Tibial nerve (tissue), 4 donors: ENCODE results near the gene SLCO2A1. TPM values are rescaled to one million over a fixed set of nuclear protein-coding genes. Genes with fewer than 3 reads are reported as not detected.
A peak's percentile ranks its signal among the peaks of the same experiment; 100 is the strongest.

Source experiments
- DNase-seq, 2 donors: peaks; one replicate each; pipeline ENCODE4 v3.0.0-alpha.2; 2019; ENCODE audit warnings: low spot score in 2 of 2
- H3K27ac ChIP-seq, 4 donors: fragments of 200-600 bp; sonication (generic) in 3 of 4; one replicate each; pipeline ENCODE4 v1.5.1; 2017 to 2019; ENCODE audit warnings: mild to moderate bottlenecking in 1 of 4
- H3K27me3 ChIP-seq, 2 donors: fragments of 200-600 bp; sonication (generic) in 1 of 2; one replicate each; pipeline versions ENCODE4 v1.5.1 to v1.6.0; 2017 to 2019
- H3K36me3 ChIP-seq, 3 donors: fragments of 200-600 bp; sonication (generic); one replicate each; pipeline ENCODE4 v1.5.1; 2018 to 2019
- H3K4me1 ChIP-seq, 4 donors: fragments of 200-600 bp; sonication (generic) in 3 of 4; one replicate each; pipeline ENCODE4 v1.5.1; 2017 to 2019
- H3K4me3 ChIP-seq, 4 donors: fragments of 200-600 bp; sonication (generic) in 3 of 4; one replicate each; pipeline ENCODE4 v1.5.1; 2017 to 2019; ENCODE audit warnings: mild to moderate bottlenecking in 1 of 4, moderate library complexity in 1 of 4
- H3K9me3 ChIP-seq, 4 donors: fragments of 200-600 bp; sonication (generic) in 3 of 4; one replicate each; pipeline ENCODE4 v1.5.1; 2017 to 2019
- CTCF ChIP-seq, 5 experiments: fragments of 200-600 bp in 3 of 5; fragments of 450-650 bp in 2 of 5; sonication (generic) in 3 of 5; IDR thresholded peaks; one replicate each; pipeline ENCODE4 v1.5.1; 2016 to 2019; ENCODE audit warnings: antibody characterized with exemption in 5 of 5, mild to moderate bottlenecking in 3 of 5, moderate library complexity in 2 of 5
- EP300 ChIP-seq, 2 donors: sonication (generic); formaldehyde crosslinking; IDR thresholded peaks; one replicate each; pipeline ENCODE4 v1.6.1; 2017; ENCODE audit warnings: antibody characterized with exemption in 2 of 2, mild to moderate bottlenecking in 1 of 2
- POLR2A ChIP-seq, 2 donors: fragments of 450-650 bp; IDR thresholded peaks; one replicate each; pipeline ENCODE4 v1.6.1; 2017; ENCODE audit warnings: antibody characterized with exemption in 2 of 2, mild to moderate bottlenecking in 2 of 2, moderate library complexity in 2 of 2
- WGBS, 2 donors: methylation state at CpG; one replicate each; pipeline ENCODE4 v1.1.5; 2018; 5-methylcytosine and 5-hydroxymethylcytosine counted together
- total RNA-seq, 4 donors: library from RNA; depleted of rRNA; stranded (reverse); fragments of >200 nt; gene quantifications; one replicate each; pipeline ENCODE4 v1.1.0, GENCODE V29; 2016

SLCO2A1 gene
- total RNA-seq, 4 donors from 2014 or later = 8.8 to 22.9 (median 12.2) TPM

DNA sequence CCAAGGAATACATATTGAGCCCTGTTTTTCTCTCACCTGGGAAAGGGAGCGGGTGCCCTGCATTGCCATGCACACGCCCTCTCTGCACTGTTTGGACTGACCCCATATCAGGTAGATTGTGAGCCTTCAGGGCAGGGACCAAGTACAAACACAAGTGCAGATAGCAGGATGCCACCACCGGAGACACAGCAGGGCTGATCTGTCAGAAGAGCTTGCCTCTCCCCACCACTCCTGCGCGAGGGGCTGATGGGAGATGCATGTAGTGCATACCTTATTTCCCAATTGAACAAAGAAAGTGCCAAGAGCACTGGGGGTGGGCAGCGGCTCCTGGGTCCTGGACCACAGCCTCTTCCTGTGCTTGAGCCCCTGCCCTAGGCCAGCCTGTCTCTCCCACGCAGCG is 9.0 kb upstream of the SLCO2A1 start:
- no peak for DNase-seq
- no peak for TF ChIP-seq CTCF (IDR thresholded peaks at IDR 0.05)
- H3K4me3 ChIP-seq = no peak overlapping the region
- peaks cover 0 to under 1% (median 0%) of the 10 kb centered on the region in 4 donors for H3K9me3 ChIP-seq
- peak overlapping the region in 1 of 4 donors; percentile 62 for H3K27ac ChIP-seq
- 85 to 92% methylated on average over 8 of the region's 8 CpGs for WGBS, 2 donors
- H3K36me3 ChIP-seq = no peaks in the 10 kb centered on the region
- no peaks in the 10 kb centered on the region for H3K4me1 ChIP-seq
- no peaks in the 10 kb centered on the region for H3K27me3 ChIP-seq

DNA sequence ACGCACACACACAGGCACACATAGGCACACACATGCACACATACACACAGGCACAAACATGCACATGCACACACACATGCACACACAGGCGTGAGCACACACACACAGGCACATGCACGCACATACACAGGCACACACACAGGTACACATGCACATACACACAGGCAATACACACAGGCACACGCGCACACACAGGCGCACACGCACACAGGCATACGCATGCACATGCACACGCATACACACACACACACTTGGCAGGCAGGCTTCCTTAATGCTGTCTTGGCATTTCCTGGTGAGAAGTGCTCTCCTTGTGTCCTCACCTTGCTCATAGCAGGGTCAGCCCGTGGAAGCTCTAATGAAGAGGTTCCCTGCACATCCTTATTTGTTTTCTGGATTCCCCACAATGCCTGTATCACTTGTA is 8.4 kb upstream of the SLCO2A1 start:
- TF ChIP-seq CTCF (IDR thresholded peaks at IDR 0.05) (no peak), EP300 (IDR thresholded peaks at IDR 0.05) (no peak), POLR2A (IDR thresholded peaks at IDR 0.05) (no peak)
- WGBS, 2 donors = 80 to 93% methylated on average over 10 of the region's 10 CpGs
- DNase-seq = no peak
- Histone ChIP-seq H3K4me1 (no peaks in the 10 kb centered on the region), H3K36me3 (no peaks in the 10 kb centered on the region), H3K27me3 (no peaks in the 10 kb centered on the region), H3K27ac (no peak overlapping the region), H3K4me3 (no peak overlapping the region), H3K9me3 (no peaks in the 10 kb centered on the region)

DNA sequence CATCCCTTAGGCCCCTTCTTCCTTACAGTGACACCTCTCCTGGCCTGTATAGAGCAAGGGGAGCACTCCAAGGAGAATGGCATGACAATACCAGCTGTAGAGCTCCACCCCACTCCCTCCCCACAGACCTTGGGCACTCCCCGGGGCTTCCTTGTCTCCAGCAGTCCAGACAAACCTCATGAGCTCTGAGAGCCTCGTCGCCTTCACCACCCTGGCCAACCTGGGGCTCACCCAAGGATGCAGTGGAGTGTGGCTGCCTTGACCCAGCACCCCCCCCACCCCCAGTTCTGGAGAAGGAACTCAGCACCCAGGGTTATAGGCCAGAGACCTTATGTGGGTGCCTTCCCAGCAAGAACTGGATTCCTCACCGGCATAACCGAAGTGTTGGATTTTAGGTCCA is 7.4 kb upstream of the SLCO2A1 start:
- Histone ChIP-seq H3K27ac (no peak overlapping the region), H3K36me3 (no peaks in the 10 kb centered on the region), H3K9me3 (no peaks in the 10 kb centered on the region), H3K27me3 (no peaks in the 10 kb centered on the region), H3K4me3 (no peak overlapping the region), H3K4me1 (no peaks in the 10 kb centered on the region)
- TF ChIP-seq CTCF (IDR thresholded peaks at IDR 0.05) = no peak
- TF ChIP-seq POLR2A (IDR thresholded peaks at IDR 0.05) = no peak
- no peak for TF ChIP-seq EP300 (IDR thresholded peaks at IDR 0.05)
- 87 to 92% methylated on average over 5 of the region's 5 CpGs for WGBS, 2 donors
- DNase-seq = no peak

GRCh38 chr3:134036291-134036690 is 6.6 kb upstream of the SLCO2A1 start:
- WGBS, 2 donors = 85 to 97% methylated on average over 5 of the region's 5 CpGs
- H3K4me1 ChIP-seq = no peaks in the 10 kb centered on the region
- H3K36me3 ChIP-seq = no peaks in the 10 kb centered on the region
- H3K4me3 ChIP-seq = no peak overlapping the region
- peak overlapping the region in 1 of 4 donors; percentile 58 for H3K27ac ChIP-seq
- H3K27me3 ChIP-seq = no peaks in the 10 kb centered on the region
- no peak for TF ChIP-seq CTCF (IDR thresholded peaks at IDR 0.05)
- TF ChIP-seq POLR2A (IDR thresholded peaks at IDR 0.05) = no peak
- TF ChIP-seq EP300 (IDR thresholded peaks at IDR 0.05) = no peak
- H3K9me3 ChIP-seq = no peaks in the 10 kb centered on the region
- DNase-seq = no peak

DNA sequence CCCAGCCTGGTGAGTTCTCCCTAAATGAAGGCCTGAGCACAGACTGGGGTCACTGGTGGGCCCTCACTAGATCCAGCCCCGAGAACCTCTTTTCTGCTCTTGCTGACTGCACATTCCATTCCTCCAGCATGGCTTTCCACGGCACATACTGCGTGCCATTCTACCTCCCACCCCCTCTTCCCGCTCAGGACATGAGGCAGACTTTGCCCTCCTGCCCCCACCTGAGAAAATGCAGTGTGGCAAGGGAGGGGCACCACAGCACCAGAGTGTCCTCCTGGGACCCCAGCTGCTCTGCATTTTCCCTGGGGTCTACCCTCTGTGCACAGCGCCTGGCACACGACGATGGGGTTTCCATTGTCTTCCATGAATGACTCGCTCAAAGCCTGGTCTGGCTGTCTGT is 6.1 kb upstream of the SLCO2A1 start:
- Histone ChIP-seq H3K27me3 (no peaks in the 10 kb centered on the region), H3K36me3 (no peaks in the 10 kb centered on the region), H3K4me3 (no peak overlapping the region), H3K4me1 (no peaks in the 10 kb centered on the region), H3K27ac (peak overlapping the region in 2 of 4 donors; percentile 8 to 58), H3K9me3 (no peaks in the 10 kb centered on the region)
- no peak for TF ChIP-seq POLR2A (IDR thresholded peaks at IDR 0.05)
- TF ChIP-seq EP300 (IDR thresholded peaks at IDR 0.05) = no peak
- TF ChIP-seq CTCF (IDR thresholded peaks at IDR 0.05) = no peak
- no peak for DNase-seq
- 88 to 92% methylated on average over 8 of the region's 8 CpGs for WGBS, 2 donors
